ENCODE data around the gene ECT2. TPM values are rescaled to one million over a fixed set of nuclear protein-coding genes. Genes with fewer than 3 reads are reported as not detected.

ECT2 gene
- total and polyA plus RNA-seq, 8 donors, result 1.2 to 28.1 (median 9.2) TPM

- intact Hi-C loops (cut with DNase I; ENCODE audit: low total_unique reads), result no loop called here
- H3K9me3 ChIP-seq, result no peaks in the 10 kb centered on the region
- TF ChIP-seq POLR2A (IDR thresholded peaks at IDR 0.05) (no peak), EP300 (IDR thresholded peaks at IDR 0.05) (no peak), POLR2AphosphoS5 (IDR thresholded peaks at IDR 0.05) (no peak), CTCF (IDR thresholded peaks at IDR 0.05) (no peak)
- H3K36me3 ChIP-seq, result no peaks in the 10 kb centered on the region
- peak overlapping the region in 3 of 4 donors; percentile 69 to 81 (median 79) for H3K4me3 ChIP-seq
- WGBS, 5 donors, result 66 to 87% (median 81%) methylated on average over 2 of the region's 2 CpGs
- peaks cover 14 to 65% (median 33%) of the 10 kb centered on the region in 4 donors for H3K4me1 ChIP-seq
- peak overlapping the region in 4 of 5 donors; percentile 16 to 96 (median 94) for H3K27ac ChIP-seq
- DNase-seq, result peak in 1 of 2 donors; percentile 17
- H3K27me3 ChIP-seq, result no peaks in the 10 kb centered on the region
Measured at GRCh38 chr3:172708921-172709773, 41.4 kb upstream of the ECT2 start.

- intact Hi-C loops (cut with DNase I; ENCODE audit: low total_unique reads), result no loop called here
- Histone ChIP-seq H3K27me3 (no peaks in the 10 kb centered on the region), H3K9me3 (no peaks in the 10 kb centered on the region), H3K4me1 (peaks cover 14 to 57% (median 29%) of the 10 kb centered on the region in 4 donors), H3K36me3 (no peaks in the 10 kb centered on the region), H3K4me3 (peak overlapping the region; percentile 69 to 81 (median 78)), H3K27ac (peak overlapping the region; percentile 85 to 96 (median 93))
- 1 to 3% (median 3%) methylated on average over 17 of the region's 17 CpGs for WGBS, 5 donors
- peak; percentile 41 to 62 for DNase-seq
- no peak for TF ChIP-seq EP300 (IDR thresholded peaks at IDR 0.05)
- no peak for TF ChIP-seq POLR2A (IDR thresholded peaks at IDR 0.05)
- no peak for TF ChIP-seq POLR2AphosphoS5 (IDR thresholded peaks at IDR 0.05)
- no peak for TF ChIP-seq CTCF (IDR thresholded peaks at IDR 0.05)
Measured at GRCh38 chr3:172709774-172710663, 40.5 kb upstream of the ECT2 start.

GRCh38 chr3:172710664-172711453 is 39.7 kb upstream of the ECT2 start, which contains the start of gene NCEH1:
Gene NCEH1, minus strand, starts transcription at chr3:172711067. Its CDS starts 83 bp downstream, at chr3:172710984.
- no peaks in the 10 kb centered on the region for H3K27me3 ChIP-seq
- intact Hi-C loops (cut with DNase I; ENCODE audit: low total_unique reads), result no loop called here
- WGBS, 5 donors, result 0 to 1% (median 0%) methylated on average over 38 to 41 of the region's 41 CpGs

More at GRCh38 chr3:172710664-172711453, 39.7 kb upstream of the ECT2 start, which contains the start of gene NCEH1:
- DNase-seq, result peak; percentile 91 to 96
- H3K27ac ChIP-seq, result peak within 1 kb of the TSS; percentile 85 to 96 (median 93)
- peak within 1 kb of the TSS; percentile 69 to 81 (median 78) for H3K4me3 ChIP-seq
- peaks cover 14 to 49% (median 28%) of the 10 kb centered on the region in 4 donors for H3K4me1 ChIP-seq
- no peaks in the 10 kb centered on the region for H3K9me3 ChIP-seq
- H3K36me3 ChIP-seq, result no peaks in the 10 kb centered on the region
- TF ChIP-seq POLR2AphosphoS5 (IDR thresholded peaks at IDR 0.05) (peak; percentile 83 to 95 (median 94)), CTCF (IDR thresholded peaks at IDR 0.05) (peak in 5 of 7 experiments; percentile 66 to 94 (median 81)), EP300 (IDR thresholded peaks at IDR 0.05) (no peak), POLR2A (IDR thresholded peaks at IDR 0.05) (peak in 2 of 4 donors; percentile 77 to 87)
